ENCODE data around the gene PTPRN2.
A peak's percentile ranks its signal among the peaks of the same experiment; 100 is the strongest.
"Not testable (repeated sequence)": the region's sequence is repeated elsewhere in the genome, so short reads cannot be mapped to it uniquely, and the experiment has no call there.

The PTPRN2 gene

DNA sequence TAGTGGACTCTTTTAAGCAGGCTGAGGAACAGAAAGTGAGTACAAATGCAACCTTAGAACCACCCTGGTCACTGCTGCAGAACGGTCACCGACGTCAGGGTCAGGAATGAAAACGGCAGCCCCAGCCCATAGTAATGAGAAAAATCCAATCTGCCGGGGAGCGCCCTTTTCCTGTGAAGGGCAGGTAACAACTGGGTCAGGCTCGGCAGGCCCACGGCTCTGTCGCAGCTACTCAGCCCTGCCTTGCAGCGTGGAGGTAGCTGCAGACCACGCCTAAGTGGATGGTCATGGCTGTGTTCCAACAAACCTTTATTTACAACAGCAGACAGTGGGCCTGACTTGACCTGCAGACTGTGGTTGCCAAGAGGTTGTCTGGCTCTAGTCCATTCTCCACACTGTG is 687.6 kb downstream of the PTPRN2 start:
- no peak for DNase-seq

DNA sequence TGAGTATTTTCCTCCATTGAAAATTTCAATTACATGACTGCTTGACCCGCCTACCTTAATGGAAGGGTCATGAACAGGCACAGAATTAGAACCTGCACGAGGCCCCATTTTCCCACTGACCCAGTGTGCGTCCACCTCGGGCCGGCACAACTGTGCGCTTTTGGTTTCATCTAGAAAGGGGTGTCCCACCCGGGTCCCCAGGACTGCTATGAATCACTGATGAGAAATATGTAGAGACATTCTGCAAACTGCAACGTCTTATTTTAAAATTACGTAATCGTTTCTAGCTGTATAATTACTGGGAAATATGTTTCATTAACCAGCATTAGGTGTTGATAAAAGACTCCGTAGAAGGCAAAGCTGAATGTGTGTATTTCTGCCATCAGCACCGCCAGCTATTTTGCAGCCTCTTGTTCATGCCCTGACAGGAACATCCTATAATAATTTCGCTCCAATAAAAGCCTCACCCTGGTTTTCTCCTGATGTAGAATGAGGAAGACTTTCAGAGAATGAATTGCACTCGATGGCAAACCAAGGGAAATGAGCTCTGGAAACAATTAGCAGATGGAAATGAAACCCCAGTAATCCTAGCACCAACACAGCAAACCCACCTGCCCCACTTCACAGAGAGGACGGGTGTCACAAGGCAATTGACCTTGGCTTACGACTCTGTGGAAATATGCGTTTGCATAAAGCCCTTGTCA is 688.7 kb downstream of the PTPRN2 start:
- no peak for DNase-seq

DNA sequence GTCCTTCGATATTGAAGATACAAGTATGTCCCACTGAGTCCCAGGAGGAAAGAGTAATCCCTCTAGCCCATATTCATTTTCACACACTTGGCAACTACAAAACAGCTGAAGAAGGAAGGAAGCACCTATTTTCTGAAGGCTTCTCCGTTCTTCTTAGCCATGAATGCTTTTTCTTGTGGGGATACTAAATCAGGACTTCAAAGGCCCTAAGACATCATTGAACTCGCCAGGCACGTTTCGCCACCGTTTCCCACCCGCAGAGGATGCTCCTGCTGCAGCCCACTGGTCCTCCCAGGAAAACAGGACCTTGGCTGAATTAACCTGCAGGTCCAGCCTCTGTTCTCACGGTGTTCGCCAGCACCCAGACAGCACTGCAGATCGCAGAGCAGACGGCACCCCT is 689.4 kb downstream of the PTPRN2 start:
- no peak for DNase-seq

DNA sequence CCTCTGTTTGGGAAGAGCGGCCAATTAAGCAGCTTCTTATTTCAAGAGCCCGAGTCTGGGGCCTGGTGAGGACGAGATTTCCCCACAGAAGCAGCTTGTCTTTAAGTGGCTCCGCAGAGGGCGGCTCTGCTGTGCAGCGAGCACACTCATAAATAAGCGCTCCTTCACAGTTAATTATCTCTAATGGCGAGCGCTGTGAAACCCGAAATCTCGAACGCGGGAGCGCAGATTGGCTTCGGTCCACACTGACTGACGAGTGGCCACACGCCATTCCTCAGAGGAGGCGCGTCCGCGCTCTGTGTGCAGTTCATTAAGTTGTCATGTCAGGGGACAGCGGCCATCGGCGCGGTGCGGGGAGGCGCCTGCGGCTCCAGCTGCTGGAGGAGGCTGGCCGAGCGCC is 689.9 kb downstream of the PTPRN2 start:
- DNase-seq = peak; percentile 45

DNA sequence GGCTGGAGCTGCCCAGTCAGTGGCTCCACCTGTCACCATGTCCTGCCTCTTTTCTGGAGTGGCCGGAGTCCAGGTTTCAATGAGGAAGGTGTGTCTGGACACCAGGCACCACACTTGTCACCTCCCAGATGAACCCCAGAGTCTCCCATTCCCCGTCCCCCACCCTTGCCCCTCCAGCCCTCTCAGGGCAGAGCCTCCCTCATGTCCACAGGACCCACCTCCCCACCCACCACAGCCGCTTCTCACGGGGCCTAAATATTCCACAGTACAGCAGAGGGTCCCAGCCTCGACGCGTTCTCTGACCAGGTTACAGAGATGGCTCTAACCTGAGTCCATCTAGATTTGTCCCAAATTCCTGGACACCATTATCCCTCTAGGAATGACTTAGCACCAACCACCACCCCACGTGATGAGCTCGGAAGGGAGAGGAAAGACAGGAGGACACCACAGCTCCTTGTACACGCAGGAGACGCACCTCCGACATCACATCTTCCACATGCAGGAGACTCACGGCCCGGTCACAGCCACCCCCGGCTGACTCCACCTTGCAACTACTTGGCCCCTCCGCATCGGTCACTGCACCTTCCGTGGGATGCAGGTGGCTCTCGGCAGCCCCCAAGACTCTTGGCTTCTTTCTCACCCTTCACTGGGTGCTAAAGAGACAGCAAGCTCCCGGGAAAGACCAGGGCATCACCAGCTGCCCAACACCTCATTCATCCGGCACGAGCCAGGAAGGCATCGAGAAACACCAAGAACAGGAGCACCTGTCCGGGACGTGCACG is 690.7 kb downstream of the PTPRN2 start:
- DNase-seq = no peak

DNA sequence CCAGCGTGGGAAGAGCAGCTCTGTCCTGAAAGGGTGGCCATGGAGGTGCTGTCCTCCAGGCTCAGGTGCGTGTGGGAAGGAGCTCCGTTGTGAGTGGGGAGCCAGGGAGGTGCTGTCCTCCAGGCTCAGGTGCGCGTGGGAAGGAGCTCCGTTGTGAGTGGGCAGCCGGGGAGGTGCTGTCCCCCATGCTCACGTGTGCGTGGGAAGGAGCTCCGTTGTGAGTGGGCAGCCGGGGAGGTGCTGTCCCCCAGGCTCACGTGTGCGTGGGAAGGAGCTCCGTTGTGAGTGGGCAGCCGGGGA is 691.3 kb downstream of the PTPRN2 start:
- not testable (repeated sequence) for DNase-seq

DNA sequence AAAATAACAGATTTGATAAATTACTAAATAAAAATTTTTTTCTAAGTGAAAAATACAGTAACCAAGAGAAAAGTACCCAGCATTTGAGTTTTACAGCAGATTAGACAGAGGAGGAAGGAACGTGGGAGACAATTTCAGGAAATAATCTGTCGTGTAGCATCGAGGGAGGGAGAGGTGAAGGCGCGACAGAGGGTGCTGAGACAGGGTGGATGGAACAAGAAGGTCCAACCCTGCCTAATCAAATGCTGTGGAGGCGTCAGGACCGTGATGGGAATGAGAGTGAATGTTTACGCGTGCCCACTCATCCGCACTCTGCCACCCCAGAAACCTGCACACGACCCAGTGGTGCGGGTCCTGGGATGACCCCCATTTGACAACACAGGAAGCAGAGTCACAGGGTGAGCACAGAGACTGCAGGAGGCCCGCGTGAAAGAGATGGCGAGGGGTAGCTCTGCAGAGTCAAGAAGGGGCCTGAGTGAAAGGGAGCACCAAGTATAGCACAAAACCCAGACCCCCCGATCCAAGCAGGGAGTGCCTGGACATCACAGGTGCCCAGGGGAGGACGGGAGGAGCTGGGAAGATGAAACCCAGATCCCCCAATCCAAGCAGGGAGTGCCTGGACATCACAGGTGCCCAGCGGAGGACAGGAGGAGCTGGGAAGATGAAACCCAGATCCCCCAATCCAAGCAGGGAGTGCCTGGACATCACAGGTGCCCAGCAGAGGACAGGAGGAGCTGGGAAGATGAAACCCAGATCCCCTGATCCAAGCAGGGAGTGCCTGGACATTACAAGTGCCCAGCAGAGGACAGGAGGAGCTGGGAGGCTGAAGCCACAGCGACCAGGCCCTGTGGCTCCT is 691.9 kb downstream of the PTPRN2 start:
- DNase-seq = no peak

DNA sequence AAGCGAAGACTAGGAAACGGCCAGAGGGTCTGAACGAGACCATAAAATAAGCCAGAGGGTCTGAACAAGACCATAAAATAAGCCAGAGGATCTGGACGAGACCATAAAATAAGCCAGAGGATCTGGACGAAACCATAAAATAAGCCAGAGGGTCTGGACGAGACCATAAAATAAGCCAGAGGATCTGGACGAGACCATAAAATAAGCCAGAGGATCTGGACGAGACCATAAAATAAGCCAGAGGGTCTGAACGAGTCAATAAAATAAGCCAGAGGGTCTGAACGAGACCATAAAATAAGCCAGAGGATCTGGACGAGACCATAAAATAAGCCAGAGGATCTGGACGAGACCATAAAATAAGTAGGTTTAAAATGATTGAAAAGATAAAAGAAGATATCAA is 692.5 kb downstream of the PTPRN2 start:
- not testable (repeated sequence) for DNase-seq

DNA sequence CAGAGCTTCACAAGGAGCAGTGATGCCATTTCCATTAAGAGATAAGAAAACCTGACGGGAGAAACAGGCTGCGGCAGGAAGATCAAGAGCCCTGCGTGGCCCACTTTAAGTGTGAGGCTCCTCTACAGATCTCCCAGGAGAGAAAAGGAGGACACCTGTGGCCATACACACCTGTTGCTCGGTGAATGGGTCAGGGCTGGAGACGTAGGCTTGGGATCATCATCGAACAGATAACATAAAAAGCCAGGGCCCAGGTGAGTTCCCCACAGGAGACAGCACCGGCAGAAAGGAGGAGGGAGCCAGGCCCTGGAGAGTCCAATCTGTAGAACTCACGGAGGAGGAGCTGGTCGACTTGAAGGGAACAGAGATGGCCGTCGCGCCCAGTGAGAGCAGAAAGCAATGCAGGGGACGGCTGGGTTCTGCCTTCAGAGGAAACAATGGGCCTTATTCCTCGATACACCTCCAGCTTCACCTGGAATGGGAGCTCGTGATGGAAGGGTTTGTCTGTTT is 694.0 kb downstream of the PTPRN2 start:
- DNase-seq = no peak

DNA sequence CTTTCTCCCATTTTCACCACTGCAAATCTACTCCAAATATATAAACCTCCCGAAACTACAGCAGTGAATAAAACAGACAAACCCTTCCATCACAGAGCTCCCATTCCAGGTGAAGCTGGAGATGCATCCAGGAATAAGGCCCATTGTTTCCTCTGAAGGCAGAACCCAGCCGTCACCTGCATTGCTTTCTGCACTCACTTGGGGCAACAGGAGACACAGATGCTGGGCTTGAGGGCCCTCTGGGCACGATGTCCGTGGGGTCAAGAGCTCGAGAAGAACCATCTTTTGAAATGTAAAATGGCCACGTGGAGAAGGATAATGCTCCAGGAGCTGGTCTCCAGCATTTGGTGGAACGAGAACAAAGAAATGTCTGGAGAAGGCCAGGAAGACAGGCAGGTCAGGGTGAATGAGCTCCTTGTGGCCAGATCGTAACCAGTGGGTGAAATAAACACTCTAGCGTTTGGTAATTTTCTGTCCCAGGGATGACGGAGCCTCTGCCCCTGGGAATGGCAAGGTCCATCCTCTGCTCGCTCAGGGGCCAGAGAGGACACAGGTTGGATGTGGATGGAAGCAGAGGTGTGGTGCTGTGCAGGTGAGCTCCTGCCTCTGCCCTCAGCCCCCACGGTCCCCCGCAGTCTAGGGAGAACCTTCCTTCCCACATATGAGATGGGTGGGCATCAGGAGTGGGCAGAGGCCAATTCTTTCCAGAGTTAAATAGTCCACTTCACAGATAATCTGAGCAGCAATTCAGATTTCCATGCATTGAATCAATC is 694.7 kb downstream of the PTPRN2 start:
- DNase-seq = no peak

DNA sequence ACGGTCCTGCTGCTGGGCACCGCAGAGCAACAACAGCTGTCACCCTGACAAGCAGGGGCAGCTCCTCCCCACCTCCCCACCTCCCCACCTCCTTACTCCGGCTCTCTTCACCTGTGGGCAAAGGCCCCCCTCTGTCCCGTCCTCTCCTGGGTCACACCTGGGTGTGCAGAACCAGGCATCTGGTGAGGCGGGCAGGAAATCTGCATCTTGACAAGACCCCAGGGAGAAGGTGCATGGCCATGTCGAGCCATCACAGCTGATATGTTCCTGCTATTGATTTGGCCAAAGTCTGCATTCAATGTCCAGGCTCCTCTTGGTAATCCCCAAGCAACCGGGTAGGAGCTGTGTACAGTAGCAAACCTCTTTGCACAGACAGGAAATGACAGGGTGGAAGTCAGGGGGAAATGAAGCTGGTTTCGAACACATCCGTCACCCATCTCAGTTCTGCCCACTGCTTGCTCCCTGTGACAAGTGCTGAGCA is 696.7 kb downstream of the PTPRN2 start:
- DNase-seq = no peak

DNA sequence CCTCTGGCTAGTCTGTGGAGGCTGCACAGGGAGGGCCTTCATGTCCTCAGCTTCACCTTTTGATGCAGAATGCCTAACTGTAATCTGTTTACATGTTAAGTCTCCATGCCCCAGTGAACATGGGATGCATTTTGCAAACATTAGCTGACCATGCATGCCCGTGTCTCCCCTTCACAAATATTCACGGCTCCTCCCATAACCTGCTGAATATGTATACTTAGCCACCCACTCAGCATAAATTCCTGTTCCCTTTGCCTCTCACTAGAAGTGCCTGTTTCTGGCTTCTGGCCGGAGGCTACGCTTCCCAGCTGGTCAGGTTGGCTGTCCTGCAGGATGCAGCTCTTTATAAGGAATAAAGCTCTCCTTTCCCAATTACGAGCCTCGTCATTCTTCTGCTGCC is 698.1 kb downstream of the PTPRN2 start:
- DNase-seq = no peak

DNA sequence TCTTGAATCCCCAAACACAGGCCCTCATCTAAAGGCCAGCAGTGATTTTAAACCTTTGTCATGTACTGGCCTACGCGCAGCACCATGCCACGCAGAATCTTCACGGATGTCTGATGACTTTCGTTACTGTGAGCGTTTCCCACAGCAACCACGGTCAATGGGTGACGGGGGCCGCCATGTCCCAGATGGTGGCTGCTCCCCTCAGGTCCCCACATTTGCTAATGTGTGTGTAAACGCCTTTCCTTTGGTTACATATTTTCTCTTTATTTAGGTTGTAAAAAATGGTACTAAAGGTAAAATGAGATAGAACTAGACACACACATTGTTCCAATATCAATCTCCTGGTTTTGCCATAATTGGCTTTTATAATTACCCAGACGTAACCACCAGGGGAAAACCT is 699.0 kb downstream of the PTPRN2 start:
- no peak for DNase-seq

DNA sequence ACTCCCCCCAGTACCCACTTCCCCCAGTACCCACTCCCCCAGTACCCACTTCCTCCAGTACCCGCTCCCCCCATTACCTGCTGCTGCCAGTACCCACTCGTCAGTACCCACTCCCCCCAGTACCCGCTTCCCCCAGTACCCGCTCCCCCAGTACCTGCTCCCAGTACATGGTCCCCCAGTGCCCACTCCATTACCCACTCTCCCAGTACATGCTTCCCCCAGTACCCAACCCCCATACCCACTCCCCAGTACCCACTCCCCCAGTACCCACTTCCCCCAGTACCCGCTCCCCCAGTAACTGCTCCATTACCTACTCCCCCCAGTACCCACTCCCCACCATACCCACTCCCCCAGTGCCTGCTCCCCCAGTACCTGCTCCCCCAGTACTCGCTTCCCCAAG is 700.2 kb downstream of the PTPRN2 start:
- DNase-seq = no peak

DNA sequence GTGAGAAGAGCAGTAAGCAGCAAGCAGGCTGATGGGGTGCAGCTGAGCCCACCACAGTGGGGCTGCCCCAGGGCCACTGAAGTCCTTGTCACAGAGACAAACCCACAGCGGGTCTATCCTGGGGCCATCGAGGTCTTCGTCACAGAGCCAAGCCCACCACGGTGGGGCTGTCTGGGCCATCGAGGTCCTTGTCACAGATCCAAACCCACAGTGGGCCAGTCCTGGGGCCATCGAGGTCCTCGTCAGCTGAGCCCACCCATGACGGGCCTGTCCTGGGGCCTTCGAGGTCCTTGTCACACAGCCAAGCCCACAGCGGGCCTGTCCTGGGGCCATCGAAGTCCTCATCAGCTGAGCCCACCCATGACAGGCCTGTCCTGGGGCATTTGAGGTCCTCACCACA is 700.9 kb downstream of the PTPRN2 start:
- DNase-seq = no peak

DNA sequence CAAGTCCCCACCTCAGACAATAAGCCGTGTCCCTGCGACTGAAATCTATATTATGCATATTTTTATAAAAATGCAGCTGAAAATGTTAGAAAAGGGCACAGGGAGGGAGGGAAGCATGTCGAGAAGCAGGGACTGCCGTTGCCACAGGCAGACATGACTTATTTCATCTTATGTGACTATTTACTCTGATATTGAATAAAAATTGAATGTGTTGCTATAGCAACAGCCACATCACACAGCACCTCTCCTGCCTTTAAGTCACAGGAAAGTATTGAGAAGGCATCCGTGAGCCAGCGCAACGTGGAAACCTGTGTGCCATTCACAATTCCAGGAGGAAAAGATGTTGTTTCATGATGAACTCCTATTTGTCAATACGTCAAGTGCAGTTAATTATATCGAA is 701.4 kb downstream of the PTPRN2 start:
- DNase-seq = no peak

DNA sequence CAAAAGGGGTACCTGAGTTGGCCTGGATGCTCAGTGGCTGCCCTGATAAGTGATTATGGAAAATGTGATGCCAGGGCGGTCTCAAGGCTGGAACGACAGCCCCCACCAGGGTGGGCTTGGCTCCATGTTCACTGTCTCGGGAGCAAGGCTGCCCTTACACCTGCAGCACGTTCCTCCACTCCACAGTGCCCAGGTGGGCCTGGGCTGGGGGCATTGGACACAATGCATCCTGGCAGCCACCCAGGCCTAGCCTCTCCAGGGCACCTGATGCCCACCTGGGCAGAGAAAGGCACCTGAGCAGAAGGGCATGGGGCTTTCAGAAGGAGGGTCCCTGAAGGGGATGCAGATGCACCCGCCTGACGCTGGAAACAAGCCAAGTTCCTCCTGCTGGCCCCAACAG is 702.5 kb downstream of the PTPRN2 start:
- DNase-seq = no peak

DNA sequence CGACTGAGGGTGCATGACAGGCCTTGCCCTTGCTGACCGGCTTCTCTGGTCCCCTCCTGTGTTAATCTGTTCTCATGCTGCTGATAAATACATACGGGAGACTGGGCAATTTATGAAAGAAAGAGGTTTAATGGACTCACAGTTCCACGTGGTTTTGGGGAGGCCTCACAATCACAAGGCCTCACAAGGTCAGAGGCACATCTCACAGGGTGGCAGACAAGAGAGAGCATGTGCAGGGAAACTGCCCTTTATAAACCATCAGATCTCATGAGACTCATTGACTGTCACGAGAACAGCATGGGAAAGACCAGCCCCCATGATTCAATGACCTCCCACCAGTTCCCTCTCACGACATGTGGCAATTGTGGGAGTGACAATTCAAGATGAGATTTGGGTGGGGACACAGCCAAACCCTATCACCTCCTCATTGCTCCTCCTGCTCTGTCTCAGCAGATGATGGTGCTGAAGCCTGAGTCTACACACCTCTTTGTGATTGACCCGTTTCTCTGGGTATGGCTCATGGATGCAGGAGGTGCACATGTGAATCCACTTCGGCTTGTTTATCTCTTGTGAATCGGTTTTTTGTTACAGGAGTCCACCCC is 703.1 kb downstream of the PTPRN2 start:
- DNase-seq = no peak

DNA sequence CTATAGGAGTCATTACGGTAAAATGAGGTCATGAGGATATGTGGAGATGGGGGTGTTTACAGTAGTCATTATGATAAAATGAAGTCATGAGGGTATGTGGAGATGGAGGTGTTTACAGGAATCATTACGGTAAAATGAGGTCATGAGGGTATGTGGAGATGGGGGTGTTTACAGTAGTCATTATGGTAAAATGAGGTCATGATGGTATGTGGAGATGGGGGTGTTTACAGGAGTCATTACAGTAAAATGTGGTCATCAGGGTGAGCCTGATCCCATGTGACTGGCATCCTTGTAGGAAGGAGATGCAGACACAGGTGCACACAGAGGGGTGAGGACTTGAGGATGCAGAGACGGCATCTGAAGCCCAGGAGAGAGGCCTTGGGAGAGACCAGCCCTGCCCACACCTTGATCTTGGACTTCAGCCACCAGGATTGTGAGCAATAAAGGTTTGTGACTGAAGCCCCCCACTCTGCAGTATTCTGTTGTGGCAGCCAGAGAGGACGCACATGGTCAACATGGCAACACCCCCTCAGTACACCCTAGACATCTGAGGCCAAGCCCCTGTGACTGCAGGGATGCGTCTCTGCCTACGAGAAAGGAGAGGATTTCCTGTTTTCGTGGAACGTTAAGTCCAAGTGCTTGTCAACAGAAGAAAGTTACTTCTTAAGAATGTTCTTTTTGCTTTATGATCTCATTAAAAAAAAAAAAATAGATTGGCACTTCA is 706.4 kb downstream of the PTPRN2 start:
- DNase-seq = no peak

DNA sequence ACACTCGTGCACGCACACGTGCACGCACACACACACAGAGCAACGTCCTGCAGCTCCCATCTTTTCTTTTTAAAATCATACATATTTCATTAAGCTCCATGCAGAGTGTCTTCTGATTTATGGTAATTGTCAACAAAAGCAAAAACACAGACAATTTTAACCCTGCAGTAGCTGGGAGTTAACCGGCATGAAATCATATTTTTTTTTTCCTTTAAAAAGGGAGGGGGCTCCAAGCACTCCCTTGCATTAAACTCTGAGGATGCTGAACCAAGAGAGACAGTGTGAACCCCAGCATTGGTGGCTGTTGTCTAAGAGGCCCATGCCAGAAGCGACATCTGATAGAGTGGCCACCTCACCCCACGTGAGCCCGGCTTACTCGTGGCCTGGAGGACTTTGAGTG is 708.2 kb downstream of the PTPRN2 start:
- no peak for DNase-seq

All from right kidney (tissue), 1 donor.